ENCODE measurements around the gene GCSAML.

- TF ChIP-seq POLR2A (IDR thresholded peaks at IDR 0.05; ENCODE audit: low read depth, low read length): no peak
- no peak for TF ChIP-seq PAX5 (IDR thresholded peaks at IDR 0.05; ENCODE audit: insufficient read depth, low read length, severe bottlenecking)
- TF ChIP-seq POLR2AphosphoS5 (IDR thresholded peaks at IDR 0.05; ENCODE audit: low read depth, low read length): no peak
- no peak for TF ChIP-seq TAF1 (IDR thresholded peaks at IDR 0.05; ENCODE audit: low read depth, low read length)
- no peak for TF ChIP-seq SPI1 (IDR thresholded peaks at IDR 0.05; ENCODE audit: low read depth, low read length)
Measured at GRCh38 chr1:247538561-247538960, 10.4 kb upstream of the GCSAML start.
